Measurements from ENCODE around the gene MYO9B.

Gene MYO9B

DNA sequence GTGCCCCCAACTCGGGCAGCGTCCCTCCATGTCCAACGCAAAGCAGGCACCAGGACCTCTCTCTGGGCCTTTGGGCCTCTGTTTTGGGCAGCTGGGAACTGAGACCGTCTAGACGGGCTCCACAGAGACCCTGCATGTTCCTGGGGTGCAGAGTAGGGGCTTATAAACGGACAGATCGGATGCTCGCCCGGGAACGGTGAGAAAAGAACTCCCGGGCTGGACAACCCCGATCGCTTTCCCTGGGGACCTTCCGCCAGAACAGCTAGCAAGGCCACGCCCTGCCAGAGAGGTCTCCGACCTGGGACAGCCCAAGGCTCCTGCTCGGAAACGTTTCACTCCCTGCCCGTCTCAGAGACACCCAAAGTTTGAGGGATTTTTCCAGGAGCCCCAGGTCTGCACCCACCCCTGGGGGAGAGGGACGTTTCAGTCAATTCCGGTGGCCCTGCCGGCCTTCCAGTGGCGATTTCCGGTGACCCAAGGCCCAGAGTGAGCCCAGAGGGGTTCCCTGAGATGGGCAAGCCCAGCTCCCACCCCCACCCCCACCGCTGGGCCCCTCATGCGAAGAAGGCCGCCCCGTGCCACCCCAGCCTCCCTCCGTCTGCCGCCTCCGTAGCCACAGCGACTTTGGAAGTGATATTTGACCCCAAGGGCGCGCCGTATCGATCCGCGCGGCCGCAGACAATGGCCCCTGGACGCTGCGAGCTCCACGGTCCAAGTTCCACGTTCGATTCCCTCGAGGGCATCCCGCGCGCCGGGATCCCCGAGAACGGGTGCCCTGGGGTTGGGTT lies 168.4 kb downstream of the MYO9B start:
- DNase-seq: peak; percentile 21

DNA sequence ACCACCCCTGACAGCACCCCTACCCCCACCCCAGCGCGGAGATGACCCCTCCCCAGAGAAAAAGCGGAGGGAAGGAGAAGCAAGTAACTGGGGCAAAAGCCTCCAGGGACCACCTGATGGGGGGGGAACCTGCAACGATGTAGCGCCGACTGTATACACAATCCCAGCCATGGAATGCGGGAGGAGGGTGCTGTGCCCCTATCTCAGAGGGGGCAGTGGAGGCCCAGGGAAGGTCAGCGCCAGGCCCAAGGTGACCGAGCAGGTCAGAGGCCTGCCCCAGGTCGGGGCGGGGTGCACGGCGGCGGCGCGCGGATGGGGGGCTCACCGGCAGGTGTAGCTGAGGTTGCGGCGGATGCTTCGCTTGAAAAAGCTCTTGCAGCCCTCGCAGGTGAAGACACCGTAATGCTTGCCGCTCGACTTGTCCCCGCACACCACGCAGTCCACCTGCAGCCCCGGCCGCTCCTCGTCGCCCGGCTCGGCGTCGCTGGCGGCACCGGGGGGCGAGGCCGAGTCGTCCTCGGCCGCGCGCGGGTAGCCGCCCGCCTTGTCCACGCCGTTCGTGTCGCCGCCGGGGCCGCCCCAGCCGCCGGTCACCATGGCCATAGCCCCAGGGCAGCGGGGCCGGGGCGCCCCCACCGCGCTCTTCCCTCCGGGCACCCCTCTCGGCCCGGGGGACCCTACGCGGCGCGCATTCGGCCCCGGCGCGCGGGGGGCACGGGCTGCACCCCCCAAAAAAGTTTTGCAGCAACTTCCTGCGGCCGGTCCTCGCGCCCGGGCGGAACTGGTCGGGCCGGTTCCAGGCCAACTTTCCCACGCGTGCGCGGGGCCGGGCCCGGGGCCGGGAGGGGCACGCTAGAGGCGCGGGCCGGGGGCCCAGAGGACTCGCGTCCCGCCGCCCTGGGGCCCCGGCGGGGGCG lies 169.3 kb downstream of the MYO9B start:
- peak; percentile 26 for DNase-seq

DNA sequence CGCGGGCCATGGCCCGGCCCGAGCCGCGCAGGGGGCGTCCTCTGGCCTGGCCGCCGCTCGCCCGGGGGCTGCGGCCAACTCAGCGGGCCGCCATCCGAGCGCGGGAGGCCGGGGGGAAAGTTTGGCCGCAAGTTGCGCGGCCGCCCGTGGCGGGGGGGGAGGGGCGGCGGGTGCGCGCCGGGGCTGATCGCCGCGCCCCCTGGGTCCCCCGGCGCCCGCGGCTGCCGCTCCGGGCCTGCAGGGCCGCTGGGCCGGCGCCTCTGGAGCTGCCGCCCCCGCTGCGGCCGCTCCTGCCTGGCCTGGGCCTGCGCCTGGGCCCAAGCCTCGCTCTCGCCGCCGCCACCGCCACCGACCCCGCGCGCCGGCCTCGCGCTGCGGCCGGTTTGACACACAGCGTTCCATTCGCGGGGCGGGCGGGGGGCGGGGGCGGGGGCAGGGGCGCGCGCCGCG lies 170.0 kb downstream of the MYO9B start, which contains the start of gene NR2F6:
Gene NR2F6 (minus strand): TSS at position 385 of the 450 bp plus-strand sequence. CDS start 699 bp downstream, outside the sequence.
- DNase-seq: peak; percentile 53

DNA sequence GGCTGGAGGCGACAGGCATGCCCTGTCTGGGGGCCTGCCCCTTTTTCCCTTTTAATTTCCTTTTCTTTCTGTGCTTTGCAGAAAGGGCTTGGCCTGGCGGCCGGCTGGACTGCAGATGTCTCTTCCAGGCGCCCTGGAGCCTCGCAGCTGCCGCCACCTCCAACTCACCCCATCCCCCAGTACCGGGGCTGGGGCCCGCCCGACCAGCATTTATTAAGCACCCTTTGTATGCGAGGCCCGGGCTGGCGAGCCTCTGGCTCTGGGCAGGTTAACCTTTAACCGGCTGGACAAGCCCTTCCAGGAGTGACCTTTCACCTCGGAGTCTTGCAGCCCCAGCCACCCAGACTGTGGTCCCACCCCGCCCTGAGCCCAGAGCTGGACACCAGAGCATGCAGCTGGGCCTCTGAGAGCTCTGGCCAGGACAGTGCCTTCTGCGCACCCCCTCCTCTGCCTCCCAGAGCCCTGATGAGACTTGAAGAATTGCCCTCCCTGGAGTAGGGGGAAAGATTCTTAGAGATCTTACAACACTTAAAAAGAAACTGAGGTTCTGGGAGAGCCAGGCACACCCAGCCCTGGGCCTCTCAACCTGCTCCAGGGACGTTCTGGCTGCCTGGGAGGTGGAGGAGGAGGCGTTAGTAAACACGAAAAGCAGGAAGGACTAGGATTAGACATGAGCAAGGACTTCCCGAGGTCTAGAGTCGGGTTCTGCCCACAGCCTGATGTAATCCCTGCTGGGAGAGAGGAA lies 171.3 kb downstream of the MYO9B start:
- peak; percentile 91 for DNase-seq

GRCh38 chr19:17248011-17248776 lies 172.6 kb downstream of the MYO9B start:
- peak; percentile 89 for DNase-seq

- DNase-seq: no peak
These were observed 174.4 kb downstream of the MYO9B start for GRCh38 chr19:17249887-17250548.

GRCh38 chr19:17254636-17255035 lies 179.1 kb downstream of the MYO9B start:
- no peak for DNase-seq

- peak; percentile 80 for DNase-seq
These were observed 179.6 kb downstream of the MYO9B start for GRCh38 chr19:17255150-17255621.

DNA sequence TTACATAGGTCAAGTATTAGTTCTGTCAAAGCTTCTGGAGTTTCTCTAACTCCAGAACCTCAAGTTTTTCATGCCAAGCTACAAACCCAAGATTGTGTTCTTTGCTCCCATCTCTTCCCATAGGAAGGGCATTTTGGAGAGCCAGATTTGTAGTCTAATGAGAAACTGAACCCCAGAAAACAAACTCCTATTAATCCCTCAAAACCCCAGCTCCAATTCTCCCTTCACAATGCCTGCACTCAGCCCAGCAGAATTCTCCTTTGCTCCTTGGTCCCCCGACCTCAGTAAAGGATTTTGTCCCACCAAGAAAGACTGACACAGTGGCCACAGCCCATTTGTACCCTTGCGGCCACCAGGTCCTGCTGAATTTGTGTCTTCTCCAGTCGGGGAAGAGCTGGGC lies 180.6 kb downstream of the MYO9B start:
- DNase-seq: no peak

DNA sequence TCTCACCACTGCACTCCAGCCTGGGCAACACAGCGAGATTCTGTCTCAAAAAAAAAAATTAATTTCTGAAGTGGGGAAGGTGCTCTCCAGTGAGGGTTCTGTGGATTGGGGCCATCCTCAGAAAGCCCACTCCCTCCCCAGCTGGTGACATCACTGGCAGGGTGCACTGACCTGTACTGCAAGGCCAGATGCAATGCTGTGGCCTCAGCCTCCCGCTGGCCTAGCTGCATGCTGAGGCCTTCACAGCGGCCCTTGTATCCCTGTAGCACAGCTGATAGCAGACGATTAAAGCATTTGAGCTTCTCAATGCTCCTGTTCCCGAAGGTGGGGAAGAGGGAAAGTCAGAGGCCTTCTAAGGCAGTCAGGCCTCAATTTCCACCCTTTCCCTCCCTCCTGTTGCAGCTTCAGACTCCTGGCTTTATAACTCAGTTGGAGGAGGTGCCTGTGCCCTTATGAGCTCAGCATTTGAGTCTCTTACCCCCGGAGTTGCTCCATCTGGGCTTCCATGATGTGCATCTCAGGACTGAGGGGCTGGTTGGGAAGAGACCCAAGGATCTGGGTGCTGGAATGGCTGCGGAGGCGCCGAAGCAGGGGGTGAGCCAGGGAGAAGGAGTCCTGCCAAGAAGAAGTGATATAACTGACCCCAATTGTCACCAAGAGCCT lies 183.7 kb downstream of the MYO9B start:
- no peak for DNase-seq

- DNase-seq: no peak
These were observed 184.4 kb downstream of the MYO9B start for GRCh38 chr19:17259934-17260333.

DNA sequence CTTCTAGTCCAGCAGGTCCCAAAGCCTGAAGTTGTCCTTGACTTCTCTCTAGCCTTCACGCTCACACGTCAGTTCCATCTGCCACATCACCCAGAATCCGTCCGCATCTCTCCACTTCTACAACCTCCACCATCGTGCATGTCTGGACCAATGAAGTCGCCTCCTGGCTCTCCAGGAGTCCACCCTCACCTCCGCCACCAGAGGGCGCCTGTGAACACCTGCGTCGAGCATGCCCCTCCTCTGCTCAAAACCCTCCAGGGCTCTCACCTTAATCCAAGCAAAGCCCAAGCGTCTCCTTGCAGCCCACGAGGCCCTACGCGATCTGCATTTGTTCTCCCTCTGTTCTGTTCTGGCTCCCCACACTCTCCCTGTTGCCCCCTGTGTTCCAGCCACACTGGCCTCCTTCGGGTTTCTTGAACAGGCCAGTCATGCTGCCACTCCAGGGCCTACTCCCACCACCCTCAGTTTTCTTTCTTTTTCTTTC lies 185.3 kb downstream of the MYO9B start:
- peak; percentile 93 for DNase-seq

GRCh38 chr19:17262557-17262956 lies 187.0 kb downstream of the MYO9B start:
- DNase-seq: no peak
